Frontal cortex (tissue), 4 donors: ENCODE data around the gene PEX6. TPM values are rescaled to one million over a fixed set of nuclear protein-coding genes. Genes with fewer than 3 reads are reported as not detected.

ENCODE experiments used
- DNase-seq, 2 donors: peaks; one replicate each; pipeline ENCODE4 v3.0.0; 2012; ENCODE audit warnings: low spot score in 2 of 2
- FAIRE-seq: peaks from 2 replicates; lab custom pipeline; 2012; peaks lifted over from hg19 to GRCh38; lab: Jason Lieb, UNC
- total RNA-seq: library from RNA; depleted of rRNA; stranded (reverse); fragments of >200 nt; gene quantifications from one replicate; pipeline ENCODE4 v1.2.3, GENCODE V29; 2014
- donor health status: control.
- donor health status: control.
- donor health status: control.

Gene PEX6
- total RNA-seq, 1 donor from 2014 or later, result 25.3 TPM

- DNase-seq (no peak), FAIRE-seq (no peak)
These were observed 39.8 kb downstream of the PEX6 start for GRCh38 chr6:42938987-42939809.

- FAIRE-seq, result no peak
- no peak for DNase-seq
These were observed 40.6 kb downstream of the PEX6 start for GRCh38 chr6:42938428-42938796.

GRCh38 chr6:42937548-42938427 is 41.2 kb downstream of the PEX6 start:
- FAIRE-seq (no peak), DNase-seq (no peak)

GRCh38 chr6:42936398-42936797 is 42.6 kb downstream of the PEX6 start:
- FAIRE-seq, result no peak
- no peak for DNase-seq

- FAIRE-seq, result no peak
- no peak for DNase-seq
These were observed 43.7 kb downstream of the PEX6 start for GRCh38 chr6:42935322-42935721.

GRCh38 chr6:42933205-42933604 is 45.8 kb downstream of the PEX6 start:
- FAIRE-seq, result no peak

GRCh38 chr6:42932412-42932811 is 46.6 kb downstream of the PEX6 start:
- FAIRE-seq (no peak), DNase-seq (no peak)

More at GRCh38 chr6:42933205-42933604, 45.8 kb downstream of the PEX6 start:
- DNase-seq, result no peak

GRCh38 chr6:42929821-42930360 is 49.1 kb downstream of the PEX6 start:
- DNase-seq (no peak), FAIRE-seq (no peak)

GRCh38 chr6:42928986-42929820 is 49.8 kb downstream of the PEX6 start, which contains the start of gene CNPY3:
Gene CNPY3, plus strand, starts transcription at chr6:42929480. Its CDS starts 91 bp downstream, at chr6:42929571.
- FAIRE-seq (no peak), DNase-seq (peak; percentile 86 to 87)

- DNase-seq, result no peak
- no peak for FAIRE-seq
These were observed 53.6 kb downstream of the PEX6 start for GRCh38 chr6:42925248-42925857.

GRCh38 chr6:42923666-42924065 is 55.3 kb downstream of the PEX6 start:
- FAIRE-seq, result no peak
- DNase-seq, result no peak

GRCh38 chr6:42921801-42922200 is 57.2 kb downstream of the PEX6 start:
- no peak for FAIRE-seq
- DNase-seq, result no peak

GRCh38 chr6:42916288-42916687 is 62.7 kb downstream of the PEX6 start:
- FAIRE-seq (no peak), DNase-seq (no peak)

- DNase-seq (no peak), FAIRE-seq (no peak)
These were observed 63.2 kb downstream of the PEX6 start, which contains the start of gene PTCRA for GRCh38 chr6:42915732-42916131. Gene PTCRA, plus strand, starts transcription at chr6:42916053. Its CDS starts 17 bp downstream, at chr6:42916070.

- FAIRE-seq, result no peak
- no peak for DNase-seq
These were observed 64.4 kb downstream of the PEX6 start for GRCh38 chr6:42914546-42914945.
